SKM-1 (cell line): ENCODE measurements around the gene SAA2.
"Not testable (repeated sequence)": the region's sequence is repeated elsewhere in the genome, so short reads cannot be mapped to it uniquely, and the experiment has no call there.

Source experiments
- DNase-seq: peaks from one replicate; lab custom pipeline; 2025; ENCODE audit not compliant: unreplicated experiment; lab: John Stamatoyannopoulos, UW

SAA2 gene

GRCh38 chr11:18253233-18253632, 4.8 kb upstream of the SAA2 start:
- no peak for DNase-seq

- DNase-seq: not testable (repeated sequence)
Observed at GRCh38 chr11:18247191-18247581, 1.3 kb downstream of the SAA2 start.

GRCh38 chr11:18246379-18247190, 1.9 kb downstream of the SAA2 start:
- not testable (repeated sequence) for DNase-seq

- DNase-seq: no peak
Observed at GRCh38 chr11:18245396-18245795, 3.1 kb downstream of the SAA2 start.

GRCh38 chr11:18243783-18244362, 4.6 kb downstream of the SAA2 start:
- DNase-seq: peak; percentile 75

GRCh38 chr11:18239655-18240054, 8.8 kb downstream of the SAA2 start:
- no peak for DNase-seq

- DNase-seq: no peak
Observed at GRCh38 chr11:18236664-18237356, 11.7 kb downstream of the SAA2 start, which contains the start of gene SAA4. Gene SAA4, minus strand, starts transcription at chr11:18236802. Its CDS starts 876 bp downstream, at chr11:18235926.

- DNase-seq: no peak
Observed at GRCh38 chr11:18235394-18236334, 12.8 kb downstream of the SAA2 start.

GRCh38 chr11:18233912-18234311, 14.6 kb downstream of the SAA2 start:
- no peak for DNase-seq

GRCh38 chr11:18230859-18231258, 17.6 kb downstream of the SAA2 start:
- DNase-seq: no peak

- DNase-seq: no peak
Observed at GRCh38 chr11:18229501-18229900, 19.0 kb downstream of the SAA2 start.

- no peak for DNase-seq
Observed at GRCh38 chr11:18225913-18226312, 22.6 kb downstream of the SAA2 start.

GRCh38 chr11:18223591-18224387, 24.7 kb downstream of the SAA2 start:
- DNase-seq: no peak

- no peak for DNase-seq
Observed at GRCh38 chr11:18222814-18223421, 25.6 kb downstream of the SAA2 start.

GRCh38 chr11:18221274-18221876, 27.1 kb downstream of the SAA2 start:
- DNase-seq: no peak

GRCh38 chr11:18209058-18209457, 39.4 kb downstream of the SAA2 start:
- DNase-seq: no peak

- no peak for DNase-seq
Observed at GRCh38 chr11:18204771-18205170, 43.7 kb downstream of the SAA2 start.

GRCh38 chr11:18204220-18204619, 44.2 kb downstream of the SAA2 start:
- DNase-seq: no peak

- no peak for DNase-seq
Observed at GRCh38 chr11:18203723-18204122, 44.7 kb downstream of the SAA2 start.
